ENCODE data around the gene SPN. TPM values are rescaled to one million over a fixed set of nuclear protein-coding genes. Genes with fewer than 3 reads are reported as not detected.

Gene SPN
- total RNA-seq, 1 experiment from 2014 or later: not detected

GRCh38 chr16:29717113-29717512 lies 54.1 kb downstream of the SPN start:
- Histone ChIP-seq H3K36me3 (ENCODE audit: control insufficient read depth, insufficient read depth, low read length) (no peaks in the 10 kb centered on the region), H3K27me3 (replicated peaks; ENCODE audit: control insufficient read depth, insufficient read depth, low read length) (no peaks in the 10 kb centered on the region), H3K9me3 (no peaks in the 10 kb centered on the region), H3K4me1 (no peaks in the 10 kb centered on the region), H3K4me3 (ENCODE audit: low read depth, low read length) (no peak overlapping the region)
- Mint-ChIP-seq H3K4me3 (ENCODE audit: unreplicated experiment) (no peak overlapping the region), H3K4me1 (ENCODE audit: low read depth, unreplicated experiment) (peaks cover 8% of the 10 kb centered on the region), H3K36me3 (ENCODE audit: insufficient read depth, unreplicated experiment) (no peaks in the 10 kb centered on the region), H3K27me3 (ENCODE audit: insufficient read depth, unreplicated experiment) (no peaks in the 10 kb centered on the region), H3K27ac (ENCODE audit: unreplicated experiment) (no peak overlapping the region), H3K9me3 (ENCODE audit: unreplicated experiment) (no peaks in the 10 kb centered on the region)
- no peak for DNase-seq
- BruUV-seq (replicated peaks): no TSS peak
- ChIA-PET POLR2A (no interaction called here), CTCF (interaction anchor here (0.7 kb wide), 1 partner anchor 54 kb away, joined by 6 read pairs; the partner anchor contains the start of gene SPN)
- TF ChIP-seq CTCF (IDR thresholded peaks at IDR 0.05; ENCODE audit: insufficient read depth in 1 of 2, low read depth in 1 of 2, low read length in 1 of 2, severe bottlenecking in 1 of 2, unreplicated experiment in 1 of 2): no peak
- intact Hi-C loops (cut with micrococcal nuclease; ENCODE audit: unreplicated experiment): no loop called here

GRCh38 chr16:29719063-29719462 lies 56.0 kb downstream of the SPN start:
- no peaks in the 10 kb centered on the region for H3K27me3 Mint-ChIP-seq (ENCODE audit: insufficient read depth, unreplicated experiment)
- CTCF ChIA-PET: interaction anchor here (0.6 kb wide), 1 partner anchor 13 kb away, joined by 3 read pairs; no protein-coding TSS in a partner anchor
- Histone ChIP-seq H3K36me3 (ENCODE audit: control insufficient read depth, insufficient read depth, low read length) (no peaks in the 10 kb centered on the region), H3K4me3 (ENCODE audit: low read depth, low read length) (no peak overlapping the region), H3K9me3 (no peaks in the 10 kb centered on the region), H3K4me1 (no peaks in the 10 kb centered on the region), H3K27me3 (replicated peaks; ENCODE audit: control insufficient read depth, insufficient read depth, low read length) (no peaks in the 10 kb centered on the region)
- no peaks in the 10 kb centered on the region for H3K9me3 Mint-ChIP-seq (ENCODE audit: unreplicated experiment)
- intact Hi-C loops (cut with micrococcal nuclease; ENCODE audit: unreplicated experiment): no loop called here
- TF ChIP-seq CTCF (IDR thresholded peaks at IDR 0.05; ENCODE audit: insufficient read depth in 1 of 2, low read depth in 1 of 2, low read length in 1 of 2, severe bottlenecking in 1 of 2, unreplicated experiment in 1 of 2): no peak
- H3K4me3 Mint-ChIP-seq (ENCODE audit: unreplicated experiment): no peak overlapping the region
- H3K36me3 Mint-ChIP-seq (ENCODE audit: insufficient read depth, unreplicated experiment): no peaks in the 10 kb centered on the region
- peaks cover 8% of the 10 kb centered on the region for H3K4me1 Mint-ChIP-seq (ENCODE audit: low read depth, unreplicated experiment)
- H3K27ac Mint-ChIP-seq (ENCODE audit: unreplicated experiment): no peak overlapping the region
- POLR2A ChIA-PET: no interaction called here
- no peak for DNase-seq
- no TSS peak for BruUV-seq (replicated peaks)

Other genes starting within 250 kb of the SPN start
- 4.6 and 5.6 TPM in 2 replicates for gene BOLA2, start 208.9 kb upstream of the SPN start, total RNA-seq (2022)
- gene SLX1B, start 208.7 kb upstream of the SPN start, total RNA-seq (2022): 17.9 and 21.7 TPM in 2 replicates
- gene SULT1A4, start 203.3 kb upstream of the SPN start, total RNA-seq (2022): 1.3 and 5.6 TPM in 2 replicates
- gene NPIPB12, start 156.8 kb upstream of the SPN start, total RNA-seq (2022): 53.1 and 66.2 TPM in 2 replicates
- 176 and 178 TPM in 2 replicates for gene QPRT, start 15.9 kb downstream of the SPN start, total RNA-seq (2022)
- gene C16orf54, start 82.7 kb downstream of the SPN start, total RNA-seq (2022): not detected in 2 replicates
- gene ZG16, start 115.0 kb downstream of the SPN start, total RNA-seq (2022): 1.4 and 1.9 TPM in 2 replicates
- 134 and 152 TPM in 2 replicates for gene KIF22, start 127.5 kb downstream of the SPN start, total RNA-seq (2022)
- gene MAZ, start 143.3 kb downstream of the SPN start, total RNA-seq (2022): 299 and 317 TPM in 2 replicates
- 3.6 and 3.9 TPM in 2 replicates for gene PRRT2, start 148.9 kb downstream of the SPN start, total RNA-seq (2022)
- 31.4 and 33.0 TPM in 2 replicates for gene PAGR1, start 152.9 kb downstream of the SPN start, total RNA-seq (2022)
- 62.9 and 72.5 TPM in 2 replicates for gene MVP, start 157.2 kb downstream of the SPN start, total RNA-seq (2022)
- gene CDIPT, start 200.0 kb downstream of the SPN start, total RNA-seq (2022): 56.6 and 57.1 TPM in 2 replicates
- 24.1 and 26.3 TPM in 2 replicates for gene SEZ6L2, start 236.3 kb downstream of the SPN start, total RNA-seq (2022)
- 13.2 and 14.7 TPM in 2 replicates for gene ASPHD1, start 237.2 kb downstream of the SPN start, total RNA-seq (2022)